ACC112 (cell line): ENCODE results near the gene OSBPL3.

Experiments
- H2AFZ ChIP-seq: fragments of 200-600 bp; sonication (generic); one replicate; pipeline ENCODE4 v1.6.0; 2017; ENCODE audit warnings: antibody characterized with exemption, low read length; ENCODE audit not compliant: unreplicated experiment
- H3K27ac ChIP-seq: fragments of 200-600 bp; sonication (generic); 2 replicates; pipeline ENCODE4 v1.5.1; 2014; ENCODE audit warnings: low read depth, mild to moderate bottlenecking, antibody characterized with exemption, low read length, moderate library complexity
- H3K27me3 ChIP-seq: fragments of 200-600 bp; sonication (generic); 2 replicates; pipeline ENCODE4 v1.6.1; 2014; ENCODE audit warnings: mild to moderate bottlenecking, antibody characterized with exemption, low read length, moderate library complexity, mixed read lengths; ENCODE audit not compliant: insufficient read depth
- H3K36me3 ChIP-seq: fragments of 200-600 bp; sonication (generic); 2 replicates; pipeline ENCODE4 v1.6.1; 2016; ENCODE audit warnings: mild to moderate bottlenecking, antibody characterized with exemption, low read length, moderate library complexity, mixed read lengths; ENCODE audit not compliant: insufficient read depth
- H3K4me1 ChIP-seq: fragments of 200-600 bp; sonication (generic); one replicate; pipeline ENCODE4 v1.6.1; 2016; ENCODE audit warnings: low read length, mixed read lengths; ENCODE audit not compliant: insufficient read depth, unreplicated experiment, control insufficient read depth
- H3K4me3 ChIP-seq: fragments of 200-600 bp; sonication (generic); 2 replicates; pipeline ENCODE4 v1.5.1; 2014; ENCODE audit warnings: mild to moderate bottlenecking, low read depth, low read length
- H3K79me2 ChIP-seq: fragments of 200-600 bp; sonication (generic); one replicate; pipeline ENCODE4 v1.6.0; 2016; ENCODE audit warnings: low read length; ENCODE audit not compliant: control insufficient read depth, unreplicated experiment, insufficient read depth

Gene OSBPL3

DNA sequence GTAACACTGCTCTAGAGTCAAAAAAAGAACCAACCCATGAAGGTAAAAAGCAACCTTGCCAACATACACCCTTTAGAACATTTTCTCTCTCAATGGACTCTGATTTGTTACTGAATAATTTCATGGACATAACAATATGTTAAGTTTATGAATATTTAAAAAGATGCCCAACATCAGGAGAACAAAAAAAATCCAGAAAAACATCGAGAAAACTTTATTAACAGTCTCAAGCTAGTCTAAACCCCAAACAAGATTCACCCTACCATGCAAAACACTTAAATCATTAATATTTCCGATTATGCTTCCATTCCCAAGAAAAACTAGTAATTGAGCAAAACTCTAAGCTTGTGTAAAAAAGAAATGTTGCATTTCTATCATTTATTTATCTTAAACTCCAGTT lies 46.7 kb downstream of the OSBPL3 start:
- no peak overlapping the region for H3K27ac ChIP-seq
- H3K79me2 ChIP-seq, result peaks cover 7% of the 10 kb centered on the region
- peaks cover 5% of the 10 kb centered on the region for H3K4me1 ChIP-seq
- H3K4me3 ChIP-seq, result no peak overlapping the region
- H2AFZ ChIP-seq, result no peak overlapping the region
- H3K36me3 ChIP-seq, result no peaks in the 10 kb centered on the region
- no peaks in the 10 kb centered on the region for H3K27me3 ChIP-seq

DNA sequence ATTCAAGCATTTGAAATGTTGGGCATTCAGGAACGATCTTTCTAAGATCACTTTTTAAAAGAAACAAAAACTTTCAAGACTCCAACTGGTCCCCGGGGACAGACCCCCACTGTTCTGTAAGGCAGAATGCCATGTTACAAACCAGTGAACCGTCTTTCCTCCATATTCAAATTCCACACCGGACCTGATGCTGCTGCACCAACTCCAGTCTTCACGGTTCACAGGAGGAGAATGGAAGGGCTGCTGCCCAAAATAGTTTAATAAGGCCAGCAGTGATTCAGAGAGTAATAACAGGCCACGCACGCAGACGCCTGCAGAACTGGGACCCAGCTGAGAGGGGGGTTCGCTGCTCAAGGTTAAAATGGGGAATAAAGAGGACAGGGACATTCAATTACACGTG lies 47.2 kb downstream of the OSBPL3 start:
- Histone ChIP-seq H3K4me1 (peaks cover 6% of the 10 kb centered on the region), H3K4me3 (no peak overlapping the region), H3K27me3 (no peaks in the 10 kb centered on the region), H3K36me3 (no peaks in the 10 kb centered on the region), H3K79me2 (peaks cover 7% of the 10 kb centered on the region), H3K27ac (no peak overlapping the region), H2AFZ (no peak overlapping the region)

DNA sequence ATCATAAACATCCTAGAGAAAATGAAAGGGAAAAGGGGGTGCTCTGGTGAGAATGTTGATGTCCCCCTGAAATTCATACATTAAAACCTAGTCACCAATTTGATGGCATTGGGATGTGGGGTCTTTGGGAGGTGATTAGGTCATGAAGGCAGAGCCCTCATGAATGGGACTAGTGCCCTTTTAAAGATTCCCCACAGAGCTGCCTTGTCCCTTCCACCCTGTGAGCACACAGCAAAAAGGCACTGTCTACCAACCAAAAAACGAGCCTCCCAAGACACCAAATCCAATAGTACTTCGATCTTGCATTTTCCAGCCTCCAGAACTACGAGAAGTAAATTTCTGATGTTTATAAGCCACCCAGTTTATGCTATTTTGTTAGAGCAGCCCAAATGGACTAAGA lies 47.6 kb downstream of the OSBPL3 start:
- Histone ChIP-seq H3K4me3 (no peak overlapping the region), H3K27ac (no peak overlapping the region), H3K27me3 (no peaks in the 10 kb centered on the region), H3K79me2 (peaks cover 7% of the 10 kb centered on the region), H3K4me1 (peaks cover 10% of the 10 kb centered on the region), H3K36me3 (no peaks in the 10 kb centered on the region), H2AFZ (no peak overlapping the region)

DNA sequence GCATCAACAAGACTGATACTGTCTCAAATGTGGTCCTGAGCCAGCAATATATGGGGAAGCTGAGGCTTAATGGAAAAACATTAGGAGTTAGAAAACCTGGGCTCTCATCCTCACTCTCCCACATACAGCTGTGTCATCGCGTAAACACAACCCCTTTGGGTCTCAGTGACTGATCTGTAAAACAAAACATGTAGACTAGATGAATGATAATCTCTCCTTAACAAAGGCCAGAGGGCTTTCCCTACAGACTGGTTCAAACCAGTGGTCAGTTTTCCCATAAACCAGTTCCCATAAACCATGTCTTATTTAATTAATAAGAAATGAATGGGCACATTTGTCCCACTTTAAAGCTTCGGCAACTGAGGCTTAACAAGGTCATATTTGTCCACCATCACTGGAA lies 48.1 kb downstream of the OSBPL3 start:
- no peaks in the 10 kb centered on the region for H3K27me3 ChIP-seq
- peaks cover 16% of the 10 kb centered on the region for H3K4me1 ChIP-seq
- no peaks in the 10 kb centered on the region for H3K36me3 ChIP-seq
- no peak overlapping the region for H2AFZ ChIP-seq
- H3K27ac ChIP-seq, result no peak overlapping the region
- peaks cover 7% of the 10 kb centered on the region for H3K79me2 ChIP-seq
- no peak overlapping the region for H3K4me3 ChIP-seq

DNA sequence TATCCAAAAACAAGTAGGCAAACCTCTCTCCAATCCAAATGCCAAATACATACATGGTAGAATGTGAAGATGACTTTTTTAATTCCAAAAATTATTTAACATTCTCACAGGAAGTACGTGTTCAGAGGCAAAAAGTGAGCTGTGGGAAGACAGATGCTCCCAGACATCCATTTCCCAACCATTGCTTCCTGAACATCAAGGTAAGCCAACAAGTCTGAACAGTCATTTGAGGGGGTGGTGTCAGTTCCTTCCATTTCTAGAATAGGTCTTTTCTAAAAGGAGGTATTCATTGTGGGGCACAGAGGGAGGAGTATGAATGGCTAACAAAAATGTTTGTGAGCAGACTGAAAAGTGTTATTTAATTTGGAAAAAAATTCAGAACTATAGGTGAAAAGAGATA lies 49.1 kb downstream of the OSBPL3 start:
- H3K27ac ChIP-seq, result no peak overlapping the region
- no peak overlapping the region for H3K4me3 ChIP-seq
- peaks cover 7% of the 10 kb centered on the region for H3K79me2 ChIP-seq
- no peaks in the 10 kb centered on the region for H3K27me3 ChIP-seq
- no peak overlapping the region for H2AFZ ChIP-seq
- no peaks in the 10 kb centered on the region for H3K36me3 ChIP-seq
- H3K4me1 ChIP-seq, result peaks cover 13% of the 10 kb centered on the region

DNA sequence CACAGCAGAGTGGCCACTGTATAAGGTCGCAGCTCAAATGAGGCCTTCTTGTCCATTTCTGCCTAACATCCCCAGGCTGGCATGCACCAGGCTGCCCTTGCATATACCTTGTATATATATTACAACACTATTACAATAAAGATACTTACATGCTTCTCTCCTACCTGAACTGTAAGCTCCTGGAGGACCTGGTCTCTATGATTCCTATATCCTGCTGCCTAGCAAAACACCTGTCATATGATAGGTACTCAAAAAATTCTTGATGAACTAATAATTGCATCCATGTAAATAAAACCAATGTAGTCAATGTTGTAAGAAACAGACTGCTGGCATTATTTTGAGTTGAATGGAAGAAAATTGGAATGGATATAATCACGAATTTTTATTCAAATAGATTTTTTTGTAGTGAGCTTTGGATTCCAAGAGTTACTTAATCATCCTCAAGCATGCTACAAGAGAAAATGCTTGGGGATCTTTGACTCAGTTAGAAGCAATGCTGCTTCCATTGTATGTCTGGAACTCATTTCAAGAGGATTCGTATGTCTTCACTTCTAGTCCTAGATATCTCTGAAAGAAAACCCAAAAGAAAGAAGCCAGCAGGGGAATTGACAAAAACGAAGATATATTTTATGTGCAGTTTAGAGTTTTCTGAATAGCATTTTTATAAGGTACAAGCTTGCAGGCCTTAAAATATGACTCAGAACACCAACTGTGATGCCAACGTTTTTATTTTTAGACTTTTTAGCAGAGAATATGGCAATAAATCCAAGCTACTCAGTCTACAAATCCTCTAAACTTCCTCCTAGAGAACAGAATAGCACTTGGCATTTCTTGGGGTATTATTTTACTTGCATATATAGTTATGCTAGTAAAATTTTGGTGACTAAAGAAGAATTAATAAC lies 53.1 kb downstream of the OSBPL3 start:
- Histone ChIP-seq H2AFZ (no peak overlapping the region), H3K27ac (0 out of 2 replicates have a peak overlapping the region, but pooled peaks have one; percentile 8), H3K36me3 (no peaks in the 10 kb centered on the region), H3K27me3 (no peaks in the 10 kb centered on the region), H3K4me3 (no peak overlapping the region), H3K79me2 (no peaks in the 10 kb centered on the region), H3K4me1 (peaks cover 26% of the 10 kb centered on the region)

DNA sequence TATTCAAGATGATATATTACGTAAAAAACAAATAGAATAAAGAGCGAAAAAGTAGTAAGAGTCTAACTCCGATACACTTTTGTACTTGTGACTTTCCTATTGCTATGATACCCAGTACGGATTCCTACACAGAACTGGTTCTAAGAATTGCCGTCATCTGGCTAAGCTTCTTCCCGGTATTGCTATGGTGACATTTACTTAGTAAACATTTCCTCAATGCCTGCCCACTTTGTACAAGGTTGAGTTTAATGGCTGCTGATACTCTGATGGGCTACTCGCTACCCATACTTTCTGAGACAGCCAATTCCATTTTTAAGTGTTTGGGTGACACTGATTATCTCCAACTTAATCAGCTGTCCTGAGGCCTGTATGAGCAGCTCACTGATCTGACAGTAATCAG lies 55.6 kb downstream of the OSBPL3 start:
- no peaks in the 10 kb centered on the region for H3K27me3 ChIP-seq
- H3K79me2 ChIP-seq, result peaks cover 16% of the 10 kb centered on the region
- no peak overlapping the region for H3K4me3 ChIP-seq
- H3K27ac ChIP-seq, result no peak overlapping the region
- no peaks in the 10 kb centered on the region for H3K36me3 ChIP-seq
- peaks cover 38% of the 10 kb centered on the region for H3K4me1 ChIP-seq
- no peak overlapping the region for H2AFZ ChIP-seq

DNA sequence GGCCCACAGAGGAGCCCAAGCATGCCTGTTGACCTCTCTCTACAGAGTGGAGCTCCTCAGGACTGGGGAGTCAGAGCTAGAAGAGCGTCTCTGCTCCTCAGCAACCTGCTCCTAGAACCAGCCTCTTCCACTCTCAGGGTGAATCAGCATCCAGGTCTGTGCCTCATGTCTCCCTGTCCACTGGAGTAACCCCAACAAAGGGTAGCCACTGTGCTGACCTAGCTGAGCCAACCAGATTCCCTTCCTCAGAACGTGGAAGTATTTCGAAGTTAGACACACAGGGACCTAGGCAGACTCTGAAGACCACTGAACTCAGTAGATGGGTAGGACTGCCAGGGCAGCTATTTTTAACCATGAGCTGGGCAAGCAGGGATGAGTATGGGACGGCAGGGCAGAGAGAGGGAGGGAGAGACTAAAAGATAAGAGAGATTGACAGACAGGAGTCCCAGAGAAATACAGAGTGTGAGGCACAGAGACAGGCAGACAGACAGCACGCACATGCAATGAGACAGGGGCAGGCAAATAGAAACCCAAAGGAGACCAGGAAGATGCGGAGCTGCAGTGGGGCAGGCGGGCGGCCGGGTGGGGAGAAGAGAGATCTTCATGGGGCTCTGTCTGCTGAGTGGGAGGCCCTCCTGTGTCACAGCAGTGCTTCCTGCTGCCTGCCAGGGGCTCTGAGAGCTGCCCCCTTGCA lies 56.7 kb downstream of the OSBPL3 start:
- Histone ChIP-seq H3K4me3 (no peak overlapping the region), H3K36me3 (no peaks in the 10 kb centered on the region), H3K27me3 (no peaks in the 10 kb centered on the region), H3K4me1 (peaks cover 38% of the 10 kb centered on the region), H3K79me2 (peaks cover 24% of the 10 kb centered on the region), H2AFZ (no peak overlapping the region), H3K27ac (no peak overlapping the region)

DNA sequence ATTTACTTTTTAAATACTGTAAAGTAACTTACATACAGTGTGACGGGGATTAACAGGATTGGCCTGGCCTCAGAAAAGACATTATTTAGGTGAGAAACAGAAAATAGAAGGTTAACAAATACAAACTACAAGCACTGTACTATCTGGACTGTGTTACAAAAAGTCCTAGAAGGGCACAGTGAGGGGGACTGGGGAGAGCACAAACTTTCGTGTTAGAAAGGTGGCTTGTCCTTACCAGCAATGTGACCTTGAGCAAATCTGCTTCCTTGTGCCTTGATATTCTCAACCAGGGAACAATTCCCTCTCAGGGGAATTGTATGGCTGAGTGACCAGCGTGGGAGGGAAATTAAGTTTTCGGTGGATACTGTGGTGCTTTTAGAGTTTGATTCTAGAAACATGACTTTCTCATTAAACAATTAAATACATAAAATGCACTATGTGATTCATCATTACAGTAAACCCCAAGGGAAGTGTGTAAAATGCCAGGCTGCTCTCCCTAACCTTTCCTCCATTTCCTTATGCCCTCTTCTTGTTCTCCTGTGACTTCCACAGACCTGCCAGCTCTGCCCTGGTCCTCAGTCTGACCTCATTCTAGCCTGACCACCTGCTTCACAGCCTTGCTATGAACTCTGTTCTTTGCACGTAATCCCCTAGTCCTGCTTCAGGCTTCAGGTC lies 57.7 kb downstream of the OSBPL3 start:
- Histone ChIP-seq H3K36me3 (no peaks in the 10 kb centered on the region), H3K27ac (peak overlapping the region; percentile 30), H3K79me2 (peaks cover 28% of the 10 kb centered on the region), H3K27me3 (no peaks in the 10 kb centered on the region), H2AFZ (no peak overlapping the region), H3K4me1 (peaks cover 41% of the 10 kb centered on the region), H3K4me3 (peak overlapping the region; percentile 53; the same call in 1 of the 2 replicates)

DNA sequence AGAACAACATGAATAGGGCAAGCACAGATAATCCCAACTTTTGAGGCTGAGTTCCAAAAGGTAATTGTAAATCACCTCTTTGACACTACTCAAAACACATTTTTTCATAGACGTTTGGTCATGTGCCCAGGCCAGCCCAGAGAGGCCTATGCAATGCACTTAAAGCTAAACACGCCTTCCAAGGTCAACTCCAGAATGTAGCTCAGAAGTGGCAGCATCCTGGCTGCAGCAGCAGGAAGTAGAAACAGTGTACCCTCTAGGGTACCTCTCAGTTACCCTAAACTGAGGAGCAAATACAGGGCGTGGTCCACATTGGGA lies 58.7 kb downstream of the OSBPL3 start:
- Histone ChIP-seq H3K79me2 (peaks cover 28% of the 10 kb centered on the region), H3K4me3 (no peak overlapping the region), H3K36me3 (no peaks in the 10 kb centered on the region), H3K27me3 (no peaks in the 10 kb centered on the region), H3K27ac (no peak overlapping the region), H3K4me1 (peaks cover 34% of the 10 kb centered on the region), H2AFZ (no peak overlapping the region)
